Mononuclear cell (primary cell): ENCODE results near the gene HSD17B11. TPM values are rescaled to one million over a fixed set of nuclear protein-coding genes. Genes with fewer than 3 reads are reported as not detected.
"Not testable (repeated sequence)": the region's sequence is repeated elsewhere in the genome, so short reads cannot be mapped to it uniquely, and the experiment has no call there.

ENCODE experiments used
- H3K27me3 ChIP-seq: 2 replicates; pipeline ENCODE4 v1.6.0; 2011; ENCODE audit warnings: low read length, control low read depth; ENCODE audit not compliant: insufficient read depth
- H3K4me1 ChIP-seq: 2 replicates; pipeline ENCODE4 v1.5.1; 2011; ENCODE audit warnings: mild to moderate bottlenecking, low read length, control low read depth; ENCODE audit not compliant: insufficient read depth
- H3K4me3 ChIP-seq: 2 replicates; pipeline ENCODE4 v1.5.1; 2011; ENCODE audit warnings: mild to moderate bottlenecking, low read length, moderate library complexity
- H3K9me3 ChIP-seq: 2 replicates; pipeline ENCODE4 v1.5.1; 2011; ENCODE audit warnings: low read depth, mild to moderate bottlenecking, control low read depth, low read length
- total RNA-seq: library from RNA; depleted of rRNA; stranded (reverse); fragments of >200 nt; gene quantifications from one replicate; pipeline ENCODE4 v1.2.3, GENCODE V29; 2012

The HSD17B11 gene
- total RNA-seq, 1 donor, result 128 TPM

GRCh38 chr4:87354168-87355102 lies 36.6 kb downstream of the HSD17B11 start:
- H3K27me3 ChIP-seq, result no peaks in the 10 kb centered on the region
- H3K4me1 ChIP-seq, result peaks cover 6% of the 10 kb centered on the region
- no peaks in the 10 kb centered on the region for H3K9me3 ChIP-seq
- H3K4me3 ChIP-seq, result no peak overlapping the region

- no peaks in the 10 kb centered on the region for H3K27me3 ChIP-seq
- no peak overlapping the region for H3K4me3 ChIP-seq
- peaks cover 6% of the 10 kb centered on the region for H3K4me1 ChIP-seq
Measured at GRCh38 chr4:87353592-87353991, 37.4 kb downstream of the HSD17B11 start.

GRCh38 chr4:87345139-87345538 lies 45.8 kb downstream of the HSD17B11 start:
- Histone ChIP-seq H3K4me3 (no peak overlapping the region), H3K4me1 (no peaks in the 10 kb centered on the region), H3K9me3 (peaks cover 5% of the 10 kb centered on the region), H3K27me3 (no peaks in the 10 kb centered on the region)

More at GRCh38 chr4:87353592-87353991, 37.4 kb downstream of the HSD17B11 start:
- H3K9me3 ChIP-seq, result no peaks in the 10 kb centered on the region

- no peaks in the 10 kb centered on the region for H3K4me1 ChIP-seq
- H3K9me3 ChIP-seq, result peaks cover 5% of the 10 kb centered on the region
- H3K27me3 ChIP-seq, result no peaks in the 10 kb centered on the region
- no peak overlapping the region for H3K4me3 ChIP-seq
Measured at GRCh38 chr4:87342872-87343271, 48.1 kb downstream of the HSD17B11 start.

GRCh38 chr4:87341954-87342635 lies 48.9 kb downstream of the HSD17B11 start:
- H3K9me3 ChIP-seq, H3K4me1 ChIP-seq, H3K27me3 ChIP-seq, H3K4me3 ChIP-seq: not testable (repeated sequence)

GRCh38 chr4:87339440-87339839 lies 51.5 kb downstream of the HSD17B11 start:
- Histone ChIP-seq H3K4me1 (no peaks in the 10 kb centered on the region), H3K4me3 (no peak overlapping the region), H3K9me3 (peaks cover 5% of the 10 kb centered on the region), H3K27me3 (no peaks in the 10 kb centered on the region)

GRCh38 chr4:87337361-87337760 lies 53.6 kb downstream of the HSD17B11 start:
- Histone ChIP-seq H3K4me1 (no peaks in the 10 kb centered on the region), H3K9me3 (peaks cover 19% of the 10 kb centered on the region), H3K27me3 (no peaks in the 10 kb centered on the region), H3K4me3 (no peak overlapping the region)

GRCh38 chr4:87333267-87333666 lies 57.7 kb downstream of the HSD17B11 start:
- H3K4me1 ChIP-seq, result no peaks in the 10 kb centered on the region
- no peaks in the 10 kb centered on the region for H3K27me3 ChIP-seq
- H3K4me3 ChIP-seq, result no peak overlapping the region
- H3K9me3 ChIP-seq, result peaks cover 33% of the 10 kb centered on the region

- Histone ChIP-seq H3K4me3 (no peak overlapping the region), H3K9me3 (peaks cover 33% of the 10 kb centered on the region), H3K27me3 (no peaks in the 10 kb centered on the region), H3K4me1 (no peaks in the 10 kb centered on the region)
Measured at GRCh38 chr4:87330761-87331160, 60.2 kb downstream of the HSD17B11 start.

GRCh38 chr4:87327136-87327535 lies 63.9 kb downstream of the HSD17B11 start:
- no peak overlapping the region for H3K4me3 ChIP-seq
- H3K9me3 ChIP-seq, result peaks cover 12% of the 10 kb centered on the region
- H3K4me1 ChIP-seq, result no peaks in the 10 kb centered on the region
- no peaks in the 10 kb centered on the region for H3K27me3 ChIP-seq

GRCh38 chr4:87326460-87326859 lies 64.5 kb downstream of the HSD17B11 start:
- Histone ChIP-seq H3K9me3 (peaks cover 5% of the 10 kb centered on the region), H3K27me3 (no peaks in the 10 kb centered on the region), H3K4me3 (no peak overlapping the region), H3K4me1 (no peaks in the 10 kb centered on the region)

- Histone ChIP-seq H3K27me3 (no peaks in the 10 kb centered on the region), H3K4me1 (no peaks in the 10 kb centered on the region), H3K4me3 (no peak within 1 kb of the TSS), H3K9me3 (no peaks in the 10 kb centered on the region)
Measured at GRCh38 chr4:87322754-87323153, 68.2 kb downstream of the HSD17B11 start, which contains the start of gene HSD17B13. TSS of gene HSD17B13 (minus strand) at chr4:87322882. CDS start at chr4:87322841, 41 bp downstream.

GRCh38 chr4:87321888-87322287 lies 69.1 kb downstream of the HSD17B11 start:
- H3K4me1 ChIP-seq, result no peaks in the 10 kb centered on the region
- H3K4me3 ChIP-seq, result no peak overlapping the region
- H3K9me3 ChIP-seq, result no peaks in the 10 kb centered on the region
- no peaks in the 10 kb centered on the region for H3K27me3 ChIP-seq

- H3K9me3 ChIP-seq, result no peaks in the 10 kb centered on the region
- no peaks in the 10 kb centered on the region for H3K27me3 ChIP-seq
- H3K4me3 ChIP-seq, result no peak overlapping the region
- H3K4me1 ChIP-seq, result no peaks in the 10 kb centered on the region
Measured at GRCh38 chr4:87317527-87317926, 73.5 kb downstream of the HSD17B11 start.

GRCh38 chr4:87316961-87317360 lies 74.0 kb downstream of the HSD17B11 start:
- H3K4me3 ChIP-seq, result no peak overlapping the region

More at GRCh38 chr4:87316961-87317360, 74.0 kb downstream of the HSD17B11 start:
- no peaks in the 10 kb centered on the region for H3K4me1 ChIP-seq
- H3K9me3 ChIP-seq, result no peaks in the 10 kb centered on the region
- no peaks in the 10 kb centered on the region for H3K27me3 ChIP-seq
